Activated naive CD4-positive, alpha-beta T cell treated with anti-CD3 and anti-CD28 coated beads, Interleukin-2, amount 50 U/mL, for 16 hours (primary cell): ENCODE measurements around the gene THBD.

Source experiments
- DNase-seq: peaks from one replicate; pipeline ENCODE4 v3.0.0-alpha.2; 2020

Gene THBD

DNA sequence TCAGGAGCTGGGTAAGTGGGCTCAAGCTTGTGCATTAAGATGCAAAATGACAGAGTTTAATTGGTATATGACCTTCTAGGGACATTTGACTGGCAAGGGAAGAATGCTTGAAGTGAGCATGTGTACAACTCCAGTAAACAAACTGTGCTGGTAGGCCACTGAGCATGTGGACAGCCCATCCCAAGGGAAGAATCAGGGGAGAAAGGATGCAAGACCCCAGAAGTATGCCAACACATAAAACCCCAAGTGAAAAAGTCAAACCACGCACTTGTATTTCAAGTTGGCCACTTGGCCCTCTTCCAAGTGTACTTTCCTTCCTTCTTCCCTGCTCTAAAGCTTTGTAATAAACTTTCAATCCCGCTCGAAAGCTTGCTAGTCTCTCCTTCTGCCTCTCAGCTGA is 10.4 kb upstream of the THBD start:
- no peak for DNase-seq

GRCh38 chr20:23059001-23059400 is 9.5 kb upstream of the THBD start:
- no peak for DNase-seq

- no peak for DNase-seq
These were observed 8.8 kb upstream of the THBD start for GRCh38 chr20:23058240-23058639.

DNA sequence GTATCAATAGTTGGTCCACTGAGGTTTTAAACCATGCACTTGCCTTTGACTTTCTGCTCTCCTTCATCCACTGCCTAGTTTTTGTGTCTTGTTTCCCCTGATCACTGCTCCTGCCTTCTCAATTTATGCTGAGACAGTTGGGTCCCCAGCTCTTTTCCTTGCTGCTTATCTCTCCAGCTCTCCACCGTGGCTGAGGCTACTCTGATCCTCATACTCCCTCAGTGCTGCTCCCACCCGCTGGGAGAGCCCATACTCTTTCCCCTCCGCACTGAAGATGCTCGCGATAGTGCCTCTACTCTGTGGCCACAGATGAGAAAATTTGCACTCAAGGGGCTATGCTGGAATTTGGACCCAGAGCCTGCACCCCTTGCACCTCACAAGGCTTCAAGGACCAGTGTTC is 3.4 kb upstream of the THBD start:
- DNase-seq: no peak

DNA sequence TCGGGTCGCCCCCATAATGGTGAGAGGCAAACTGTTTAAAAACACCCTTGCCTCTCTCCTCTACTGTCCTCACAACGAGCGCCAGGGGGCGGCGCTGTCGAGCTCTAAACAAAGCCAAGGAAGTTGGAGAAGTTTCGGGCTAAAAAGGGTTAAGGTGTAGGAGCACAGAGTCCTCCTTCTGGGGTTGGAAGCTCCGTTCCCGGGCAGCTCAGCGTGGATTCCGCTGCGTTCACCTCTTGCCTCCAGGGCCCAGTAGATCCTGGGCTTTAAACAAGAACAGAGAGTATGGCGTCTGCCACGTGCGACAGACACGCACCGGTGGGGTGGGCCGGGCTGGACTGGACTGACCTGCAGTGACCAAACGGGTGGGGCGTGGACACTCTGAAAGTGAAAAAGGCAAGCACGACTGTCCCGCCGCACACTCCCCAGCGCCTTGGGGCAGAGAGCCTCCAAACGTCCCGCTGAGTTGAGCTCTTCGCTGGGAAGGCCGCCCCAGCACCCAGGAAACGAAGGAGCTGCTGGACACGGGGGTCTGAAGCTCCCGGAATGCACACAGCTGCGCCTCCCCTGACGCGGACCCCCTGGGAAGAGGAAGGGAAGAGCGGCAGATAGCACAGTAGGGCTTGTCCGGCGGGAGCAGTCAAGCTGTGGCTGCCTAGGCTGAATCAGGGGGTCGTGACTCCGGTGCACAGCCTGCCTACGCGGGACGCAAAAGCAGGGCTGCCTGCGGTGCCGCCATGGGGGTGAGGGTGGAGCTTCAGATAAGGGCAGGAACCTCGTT is 1.6 kb upstream of the THBD start:
- no peak for DNase-seq

GRCh38 chr20:23050076-23050838 is 785 bp upstream of the THBD start:
- no peak for DNase-seq

GRCh38 chr20:23048283-23049200 is 930 bp downstream of the THBD start:
- DNase-seq: no peak

DNA sequence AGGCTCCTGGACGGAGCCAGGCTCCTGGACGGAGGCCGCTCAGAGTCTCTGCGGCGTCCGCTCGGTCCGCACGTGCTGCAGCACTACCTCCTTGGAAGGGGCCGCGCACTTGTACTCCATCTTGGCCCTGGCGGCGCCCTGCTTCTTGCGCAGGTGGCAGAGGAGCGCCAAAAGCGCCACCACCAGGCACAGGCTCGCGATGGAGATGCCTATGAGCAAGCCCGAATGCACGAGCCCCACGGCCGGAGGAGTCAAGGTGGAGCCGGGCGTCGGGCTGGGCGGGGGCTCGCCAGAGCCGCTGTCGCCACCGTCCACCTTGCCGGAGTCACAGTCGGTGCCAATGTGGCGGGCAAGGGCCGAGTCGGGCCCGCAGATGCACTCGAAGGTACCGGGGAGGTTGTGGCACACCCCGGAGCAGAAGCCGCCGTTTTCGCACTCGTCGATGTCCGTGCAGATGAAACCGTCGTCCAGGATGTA is 1.7 kb downstream of the THBD start:
- DNase-seq: no peak

DNA sequence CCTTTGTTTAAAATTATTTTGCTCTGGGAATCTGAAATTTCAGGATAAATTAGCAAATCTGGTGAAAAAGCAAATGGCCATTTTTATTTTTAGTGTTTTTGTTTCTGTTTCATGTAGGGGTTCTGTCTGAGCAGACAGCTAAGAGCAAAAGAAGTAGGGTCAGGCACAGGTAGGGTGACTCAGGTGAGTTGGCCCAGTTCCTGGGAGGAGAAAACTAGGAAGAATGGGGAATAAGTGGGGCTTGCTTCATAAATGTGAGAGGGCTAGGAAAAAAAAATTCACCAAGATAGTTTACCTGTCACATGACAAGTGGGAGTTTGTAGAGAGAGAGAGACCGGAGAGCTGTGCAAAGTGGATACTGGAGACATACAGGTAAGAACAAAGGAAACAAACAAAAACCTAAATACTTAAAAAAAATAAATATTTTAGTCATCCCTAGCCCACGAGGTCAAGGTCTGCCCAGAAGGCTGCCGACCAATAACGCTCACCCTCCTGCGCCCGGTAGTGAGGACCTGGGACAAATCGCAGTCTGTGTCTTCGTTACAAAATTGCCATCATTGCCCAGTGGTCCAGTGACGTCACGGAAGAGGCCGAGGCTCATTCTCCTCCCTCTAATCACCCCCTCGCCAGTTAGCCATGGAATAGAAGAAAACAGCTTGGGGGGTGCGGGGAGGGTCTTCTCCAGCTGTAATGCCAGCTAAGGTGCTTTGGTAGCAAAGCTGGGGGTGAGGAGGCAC is 2.3 kb downstream of the THBD start:
- DNase-seq: no peak

DNA sequence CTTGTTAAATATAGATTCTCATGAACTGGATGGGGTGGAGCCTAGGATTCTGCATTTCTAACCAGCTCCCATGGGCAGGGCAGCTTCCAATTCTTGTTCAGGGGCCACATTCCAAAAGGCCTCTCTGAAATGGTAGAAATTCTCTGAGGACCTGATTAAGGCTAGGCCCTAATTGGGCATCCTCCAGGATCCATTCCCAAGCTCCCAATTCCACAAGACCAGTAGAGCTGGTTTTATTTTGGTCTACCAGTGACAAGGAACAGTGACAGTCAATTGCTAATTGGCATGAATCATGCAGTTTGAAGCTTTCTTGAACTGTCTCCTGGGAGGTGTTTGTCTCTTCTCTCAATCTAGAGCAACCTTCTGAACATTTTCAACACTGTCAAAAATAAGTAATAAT is 3.0 kb downstream of the THBD start:
- no peak for DNase-seq

- DNase-seq: no peak
These were observed 6.1 kb downstream of the THBD start for GRCh38 chr20:23043376-23043775.

DNA sequence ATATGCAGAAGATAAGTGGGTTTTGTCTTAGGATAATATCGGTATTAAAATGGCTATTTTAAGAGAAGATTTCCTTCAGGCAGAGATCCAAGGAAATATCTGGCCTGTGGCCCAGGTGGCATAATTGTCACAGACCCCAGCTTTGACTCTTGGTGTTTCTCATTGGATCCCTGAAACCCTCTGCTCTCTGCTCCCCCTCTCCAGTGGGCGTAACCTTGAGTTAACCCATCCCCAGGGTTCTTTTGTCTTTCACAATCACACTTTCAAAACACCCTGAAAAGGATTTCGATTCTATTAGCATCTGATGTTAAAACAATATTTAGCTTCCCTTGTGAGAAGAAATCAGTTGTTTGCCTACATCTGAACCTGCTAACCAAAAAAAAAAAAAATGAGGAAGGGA is 7.2 kb downstream of the THBD start:
- no peak for DNase-seq

GRCh38 chr20:23039885-23040508 is 9.5 kb downstream of the THBD start:
- no peak for DNase-seq

- no peak for DNase-seq
These were observed 10.2 kb downstream of the THBD start for GRCh38 chr20:23039136-23039875.

DNA sequence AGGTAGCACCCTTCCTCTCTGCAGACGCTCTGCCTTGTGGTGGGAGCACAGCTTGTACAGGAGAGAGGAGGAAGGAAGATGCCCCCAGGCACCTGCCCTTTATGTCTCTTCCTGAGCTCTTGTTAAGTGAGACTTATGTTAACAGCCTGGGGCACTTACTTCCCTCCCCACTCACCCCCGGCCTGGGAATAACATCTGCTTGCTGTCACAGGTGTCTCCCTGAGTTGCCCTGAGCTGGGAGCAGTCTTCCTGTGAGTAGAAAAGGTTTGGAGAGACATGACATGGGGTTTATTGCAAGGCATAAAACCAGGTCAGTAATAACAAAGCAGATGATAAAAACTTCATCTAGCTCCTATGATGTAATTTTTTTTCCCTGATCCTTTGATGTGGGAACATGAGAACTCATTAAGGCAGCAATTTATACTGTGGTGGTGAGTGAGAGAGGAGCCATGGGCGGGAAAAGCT is 12.4 kb downstream of the THBD start:
- no peak for DNase-seq

GRCh38 chr20:23036371-23036770 is 13.1 kb downstream of the THBD start:
- no peak for DNase-seq

- no peak for DNase-seq
These were observed 13.7 kb downstream of the THBD start for GRCh38 chr20:23035731-23036130.

DNA sequence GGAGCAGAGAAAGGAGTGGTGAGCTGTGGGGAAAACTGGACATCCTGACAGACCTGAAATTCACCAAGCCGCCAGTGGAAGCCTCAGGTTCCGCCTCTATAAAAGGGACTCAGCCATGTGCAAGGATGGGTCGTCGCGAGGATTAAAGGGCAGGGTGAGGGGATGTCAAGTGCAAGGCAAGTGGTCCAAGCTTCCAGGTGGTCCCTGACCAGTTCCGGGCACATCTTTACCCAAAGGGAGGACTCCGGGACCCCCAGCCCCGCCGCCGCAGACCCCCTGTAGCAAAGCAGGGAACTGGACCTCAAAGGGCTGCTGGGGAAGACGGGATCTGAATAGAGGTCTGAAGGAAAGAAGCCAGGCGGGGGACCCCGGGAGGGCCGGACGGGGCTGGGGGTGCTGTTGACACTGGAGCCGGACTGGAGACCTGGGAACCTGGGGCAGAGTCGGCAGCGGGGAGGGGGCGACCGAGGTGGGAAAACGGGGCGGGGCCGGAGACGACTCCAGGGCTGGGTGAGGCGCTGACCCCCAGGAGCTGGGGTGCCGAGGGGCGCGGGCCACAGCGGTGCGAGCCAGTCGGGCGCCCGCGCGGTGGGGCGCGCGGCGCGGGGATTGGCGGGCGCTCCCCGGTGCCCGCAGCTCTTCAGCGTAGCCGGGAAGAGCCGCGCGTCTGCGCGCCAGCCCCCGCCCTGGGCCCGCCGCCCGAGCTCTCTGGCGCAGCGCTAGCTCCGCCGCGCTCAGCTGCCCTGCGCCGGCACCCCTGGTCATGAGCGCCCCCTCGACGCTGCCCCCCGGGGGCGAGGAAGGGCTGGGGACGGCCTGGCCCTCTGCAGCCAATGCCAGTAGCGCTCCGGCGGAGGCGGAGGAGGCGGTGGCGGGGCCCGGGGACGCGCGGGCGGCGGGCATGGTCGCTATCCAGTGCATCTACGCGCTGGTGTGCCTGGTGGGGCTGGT is 14.5 kb downstream of the THBD start, which contains the start of gene SSTR4:
Gene SSTR4 (plus strand): TSS at position 592 of the 951 bp plus-strand sequence. CDS start 172 bp downstream, at position 764.
- DNase-seq: no peak

DNA sequence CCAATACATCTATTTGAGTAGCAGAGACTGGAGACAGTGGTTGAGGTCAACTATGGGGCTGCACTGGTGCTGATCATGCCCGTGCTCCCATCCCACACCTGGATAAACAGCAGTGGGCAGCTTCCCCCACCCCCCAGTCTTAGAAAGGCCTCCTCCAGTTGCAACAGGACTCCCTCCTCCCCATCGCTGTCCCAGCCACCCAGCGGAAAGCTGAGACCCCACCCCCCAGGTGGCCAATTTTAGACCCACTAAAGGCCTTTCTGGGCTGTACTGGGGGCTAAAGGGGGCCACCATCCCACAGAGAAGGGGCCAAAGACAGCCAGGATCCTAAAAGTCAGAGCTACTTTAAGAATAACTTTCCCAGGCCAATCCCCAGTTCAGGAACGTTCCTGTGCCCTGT is 15.6 kb downstream of the THBD start:
- DNase-seq: no peak

DNA sequence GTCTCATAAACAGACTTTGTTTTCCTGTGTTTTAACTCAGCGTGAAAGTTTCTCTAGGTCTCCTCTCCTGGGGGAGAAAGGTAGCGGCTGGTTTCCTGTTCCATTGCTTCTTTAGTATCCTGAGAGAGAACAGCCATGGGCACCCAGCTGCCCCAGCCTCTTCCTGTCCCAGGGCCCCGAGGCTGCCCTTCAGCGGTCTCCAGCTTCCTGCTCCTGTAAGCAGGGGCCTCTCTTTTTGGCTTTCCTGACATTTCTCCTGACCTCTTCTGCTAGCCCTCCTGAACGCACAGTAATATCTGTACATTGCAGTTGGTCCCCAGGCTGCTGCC is 16.8 kb downstream of the THBD start:
- DNase-seq: no peak
